SK-N-SH treated with all-trans-retinoic acid at 6 μM for 48 hours (cell line): Measurements from ENCODE around the gene TMED10.

ENCODE experiments used
- ATAC-seq: fragments of 200-7000 bp; cut with Tn5 transposase; 3 replicates; pipeline ENCODE4 v1.9.1; 2020; ENCODE audit warnings: mild to moderate bottlenecking, moderate library complexity
- ARNTL ChIP-seq: fragments of 450-650 bp; formaldehyde crosslinking; IDR thresholded peaks from 2 replicates; pipeline ENCODE4 v1.5.0; 2020; ENCODE audit warnings: low read depth, mild to moderate bottlenecking, moderate library complexity, borderline replicate concordance
- BACH2 ChIP-seq: fragments of 250-450 bp; sonication (Bioruptor Pico); IDR thresholded peaks from 2 replicates; pipeline ENCODE4 v1.9.0; 2021; ENCODE audit warnings: mild to moderate bottlenecking, borderline replicate concordance
- CREB5 ChIP-seq: fragments of 250-450 bp; sonication (Bioruptor Pico); IDR thresholded peaks from 2 replicates; pipeline ENCODE4 v1.5.1; 2020; ENCODE audit warnings: low read depth, mild to moderate bottlenecking, moderate library complexity
- CSDC2 ChIP-seq: fragments of 250-450 bp; sonication (Bioruptor Pico); IDR thresholded peaks from 2 replicates; pipeline ENCODE4 v1.5.0; 2020; ENCODE audit warnings: mild to moderate bottlenecking, moderate library complexity
- CSRNP3 ChIP-seq: fragments of 250-450 bp; sonication (Bioruptor Pico); IDR thresholded peaks from 2 replicates; pipeline ENCODE4 v1.5.1; 2021; ENCODE audit warnings: mild to moderate bottlenecking, moderate library complexity
- ESRRG ChIP-seq: fragments of 250-450 bp; sonication (Bioruptor Pico); IDR thresholded peaks from 2 replicates; pipeline ENCODE4 v1.6.1; 2021; ENCODE audit warnings: mild to moderate bottlenecking
- GLIS3 ChIP-seq: fragments of 250-450 bp; sonication (Bioruptor Pico); IDR thresholded peaks from 2 replicates; pipeline ENCODE4 v1.5.0; 2020; ENCODE audit warnings: mild to moderate bottlenecking, moderate library complexity
- ISL1 ChIP-seq: fragments of 250-450 bp; sonication (Bioruptor Pico); IDR thresholded peaks from 2 replicates; pipeline ENCODE4 v2.1.2; 2022; ENCODE audit warnings: mild to moderate bottlenecking, moderate library complexity
- OSR1 ChIP-seq: fragments of 250-450 bp; sonication (Bioruptor Pico); IDR thresholded peaks from 2 replicates; pipeline ENCODE4 v1.8.0; 2022; ENCODE audit warnings: moderate library complexity, mild to moderate bottlenecking, inconsistent platforms
- PATZ1 ChIP-seq: fragments of 250-450 bp; sonication (Bioruptor Pico); IDR thresholded peaks from 2 replicates; pipeline ENCODE4 v1.8.0; 2020; ENCODE audit warnings: mild to moderate bottlenecking, moderate library complexity, borderline replicate concordance
- POU6F1 ChIP-seq: fragments of 250-450 bp; sonication (Bioruptor Pico); IDR thresholded peaks from 2 replicates; pipeline ENCODE4 v1.8.0; 2021; ENCODE audit warnings: low read depth, mild to moderate bottlenecking, moderate library complexity, borderline replicate concordance
- PPARA ChIP-seq: fragments of 250-450 bp; sonication (Bioruptor Pico); IDR thresholded peaks from 2 replicates; pipeline ENCODE4 v1.5.0; 2020; ENCODE audit warnings: mild to moderate bottlenecking, borderline replicate concordance
- RARB ChIP-seq: fragments of 250-450 bp; sonication (Bioruptor Pico); IDR thresholded peaks from 2 replicates; pipeline ENCODE4 v1.8.0; 2021; ENCODE audit warnings: mild to moderate bottlenecking, moderate library complexity
- SNAI2 ChIP-seq: fragments of 250-450 bp; sonication (Bioruptor Pico); IDR thresholded peaks from 2 replicates; pipeline ENCODE4 v1.5.0; 2020; ENCODE audit warnings: mild to moderate bottlenecking, moderate library complexity
- TCF4 ChIP-seq: fragments of 250-450 bp; sonication (Bioruptor Pico); IDR thresholded peaks from 2 replicates; pipeline ENCODE4 v1.8.0; 2021; ENCODE audit warnings: mild to moderate bottlenecking, moderate library complexity, borderline replicate concordance
- TOX ChIP-seq: fragments of 250-450 bp; sonication (Bioruptor Pico); IDR thresholded peaks from 2 replicates; pipeline ENCODE4 v1.8.0; 2021; ENCODE audit warnings: mild to moderate bottlenecking, moderate library complexity, borderline replicate concordance
- ZC3H10 ChIP-seq: fragments of 250-450 bp; sonication (Bioruptor Pico); IDR thresholded peaks from 2 replicates; pipeline ENCODE4 v1.5.1; 2021; ENCODE audit warnings: mild to moderate bottlenecking, moderate library complexity
- ZFP3 ChIP-seq: fragments of 250-450 bp; sonication (Bioruptor Pico); IDR thresholded peaks from 2 replicates; pipeline ENCODE4 v1.5.0; 2020; ENCODE audit warnings: mild to moderate bottlenecking, moderate library complexity
- ZFP30 ChIP-seq: fragments of 450-650 bp; formaldehyde crosslinking; IDR thresholded peaks from 2 replicates; pipeline ENCODE4 v1.5.0; 2022; ENCODE audit warnings: mild to moderate bottlenecking, moderate library complexity
- ZNF565 ChIP-seq: fragments of 450-650 bp; formaldehyde crosslinking; conservative IDR thresholded peaks from 2 replicates; pipeline ENCODE4 v1.5.0; 2020; ENCODE audit warnings: low read depth, mild to moderate bottlenecking, moderate library complexity
- ZNF70 ChIP-seq: fragments of 450-650 bp; formaldehyde crosslinking; IDR thresholded peaks from 2 replicates; pipeline ENCODE4 v1.5.0; 2020; ENCODE audit warnings: mild to moderate bottlenecking, moderate library complexity
- ZNF8 ChIP-seq: fragments of 450-650 bp; formaldehyde crosslinking; IDR thresholded peaks from 2 replicates; pipeline ENCODE4 v1.5.0; 2020; ENCODE audit warnings: mild to moderate bottlenecking, moderate library complexity

The TMED10 gene

GRCh38 chr14:75175677-75176141 is 703 bp downstream of the TMED10 start:
- no peak for TF ChIP-seq ZFP30 (CRISPR knock-in tag)
- no peak for TF ChIP-seq RARB
- TF ChIP-seq ZNF565 (CRISPR knock-in tag) = no peak
- no peak for TF ChIP-seq PPARA (CRISPR knock-in tag)
- no peak for TF ChIP-seq ZNF70
- TF ChIP-seq CSRNP3 (CRISPR knock-in tag) = no peak
- no peak for TF ChIP-seq BACH2 (CRISPR knock-in tag)
- TF ChIP-seq ESRRG (CRISPR knock-in tag) = no peak
- TF ChIP-seq ARNTL (CRISPR knock-in tag) = no peak
- no peak for TF ChIP-seq POU6F1 (CRISPR knock-in tag)
- TF ChIP-seq CSDC2 = no peak
- TF ChIP-seq SNAI2 (CRISPR knock-in tag) = no peak
- TF ChIP-seq ZNF8 (CRISPR knock-in tag) = no peak
- no peak for TF ChIP-seq ISL1 (CRISPR knock-in tag)
- no peak for TF ChIP-seq CREB5 (CRISPR knock-in tag)
- TF ChIP-seq, all 23 proteins: peak for 0
- ATAC-seq = peak; percentile 7

GRCh38 chr14:75174066-75174465 is 2.3 kb downstream of the TMED10 start:
- no peak for TF ChIP-seq SNAI2 (CRISPR knock-in tag)
- no peak for TF ChIP-seq PPARA (CRISPR knock-in tag)
- no peak for TF ChIP-seq ISL1 (CRISPR knock-in tag)
- TF ChIP-seq CREB5 (CRISPR knock-in tag) = no peak
- TF ChIP-seq OSR1 = no peak
- no peak for TF ChIP-seq ZC3H10 (CRISPR knock-in tag)
- TF ChIP-seq RARB = no peak
- no peak for TF ChIP-seq ZNF8 (CRISPR knock-in tag)
- TF ChIP-seq ZFP3 (CRISPR knock-in tag) = no peak
- no peak for TF ChIP-seq CSRNP3 (CRISPR knock-in tag)
- TF ChIP-seq TOX (CRISPR knock-in tag) = no peak
- TF ChIP-seq GLIS3 (CRISPR knock-in tag) = no peak
- no peak for TF ChIP-seq PATZ1
- TF ChIP-seq CSDC2 = no peak
- no peak for TF ChIP-seq ZFP30 (CRISPR knock-in tag)
- no peak for TF ChIP-seq ZNF70
- TF ChIP-seq ZNF565 (CRISPR knock-in tag) = no peak
- no peak for ATAC-seq

- ATAC-seq = no peak
- TF ChIP-seq BACH2 (CRISPR knock-in tag) = no peak
- no peak for TF ChIP-seq ARNTL (CRISPR knock-in tag)
- TF ChIP-seq RARB = no peak
- TF ChIP-seq ZFP30 (CRISPR knock-in tag) = no peak
- TF ChIP-seq ZNF565 (CRISPR knock-in tag) = no peak
- TF ChIP-seq CSDC2 = no peak
- no peak for TF ChIP-seq TCF4 (CRISPR knock-in tag)
- TF ChIP-seq SNAI2 (CRISPR knock-in tag) = no peak
- no peak for TF ChIP-seq ZFP3 (CRISPR knock-in tag)
Observed at GRCh38 chr14:75170772-75171171, 5.6 kb downstream of the TMED10 start.
